NCI-H345 (cell line): ENCODE measurements around the gene DDAH1.

Experiments
- DNase-seq: peaks from one replicate; lab custom pipeline; 2025; lab: John Stamatoyannopoulos, UW

DDAH1 gene

DNA sequence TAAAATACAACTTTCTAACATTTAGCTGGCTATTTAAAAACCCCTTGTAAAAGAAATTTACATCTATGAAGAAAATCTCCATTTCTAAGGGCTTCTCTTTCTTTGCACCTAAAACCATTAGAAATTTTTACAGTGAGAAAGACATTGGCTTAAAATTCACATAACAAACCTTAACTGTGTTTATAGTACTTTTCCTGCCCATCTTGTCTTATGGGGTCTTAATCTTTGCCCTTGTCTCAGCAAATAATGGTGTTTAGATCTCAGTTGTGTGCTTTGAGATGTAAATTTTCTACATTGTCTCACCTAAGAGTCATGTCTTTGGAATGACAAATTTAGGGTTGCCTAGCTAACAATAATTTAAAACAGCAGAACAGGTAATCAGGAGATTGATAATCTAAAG lies 71.5 kb downstream of the DDAH1 start:
- no peak for DNase-seq

DNA sequence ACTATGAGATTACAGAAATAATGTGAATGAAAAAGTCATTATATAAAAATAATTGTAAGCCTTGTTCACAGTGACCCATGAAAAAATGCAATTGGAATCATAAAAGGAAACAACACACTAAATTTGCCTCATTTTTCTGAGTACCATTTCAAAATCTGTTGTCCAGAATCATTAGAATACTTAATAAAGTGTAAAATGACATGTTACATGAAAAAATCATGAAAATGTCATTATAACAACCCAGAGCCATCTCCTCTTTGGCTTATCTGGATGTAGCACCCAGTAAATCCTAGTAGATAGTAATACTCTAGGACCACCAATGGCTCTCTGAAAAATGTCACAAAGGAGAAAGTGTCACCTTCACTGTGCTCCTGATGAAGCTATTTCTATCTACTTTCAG lies 76.5 kb downstream of the DDAH1 start:
- no peak for DNase-seq

DNA sequence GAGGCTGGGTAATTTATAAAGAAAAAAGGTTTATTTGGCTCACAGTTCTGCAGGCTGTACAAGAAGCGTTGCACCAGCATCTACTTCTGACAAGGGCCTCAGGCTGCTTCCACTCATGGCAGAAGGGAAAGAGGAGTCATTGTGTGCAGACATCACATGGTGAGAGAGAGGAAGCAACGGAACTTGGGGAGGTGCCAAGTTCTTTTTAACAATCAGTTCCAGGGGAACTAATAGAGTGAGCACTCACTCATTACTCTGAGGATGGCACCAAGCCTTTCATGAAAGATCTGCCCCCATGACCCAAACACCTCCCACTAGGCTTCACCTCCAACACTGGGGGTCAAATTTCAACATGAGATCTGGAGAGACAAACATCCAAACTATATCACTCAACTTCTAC lies 77.2 kb downstream of the DDAH1 start:
- no peak for DNase-seq

DNA sequence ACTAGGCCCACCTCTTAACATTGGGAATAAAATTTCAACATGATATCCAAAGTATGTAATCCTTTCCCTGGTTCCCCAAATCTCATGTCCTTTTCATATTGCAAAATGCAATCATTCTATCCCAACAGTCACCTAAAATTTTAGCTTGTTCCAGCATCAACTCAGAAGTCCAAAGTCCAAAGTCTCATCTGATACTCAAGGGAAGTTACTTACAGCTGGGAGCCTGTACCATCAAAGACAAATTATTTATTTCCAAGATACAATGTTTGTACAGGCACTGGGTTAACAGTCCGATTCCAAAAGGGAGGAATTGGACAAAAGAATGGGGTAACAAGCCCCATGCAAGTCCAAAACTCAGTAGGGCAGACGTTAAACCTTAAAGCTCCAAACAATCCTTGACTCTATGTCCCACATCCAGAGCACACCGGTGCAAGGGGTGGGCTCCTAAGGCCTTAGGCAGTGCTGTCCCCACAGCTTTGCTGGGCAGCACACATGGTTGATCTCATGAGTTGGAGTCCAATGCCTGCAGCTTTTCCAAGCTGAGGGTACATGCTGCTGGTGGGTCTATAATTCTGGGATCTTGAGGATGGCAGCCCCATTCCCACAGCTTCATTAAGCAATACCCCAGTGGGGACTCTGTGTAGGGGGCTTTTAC lies 78.8 kb downstream of the DDAH1 start:
- no peak for DNase-seq

DNA sequence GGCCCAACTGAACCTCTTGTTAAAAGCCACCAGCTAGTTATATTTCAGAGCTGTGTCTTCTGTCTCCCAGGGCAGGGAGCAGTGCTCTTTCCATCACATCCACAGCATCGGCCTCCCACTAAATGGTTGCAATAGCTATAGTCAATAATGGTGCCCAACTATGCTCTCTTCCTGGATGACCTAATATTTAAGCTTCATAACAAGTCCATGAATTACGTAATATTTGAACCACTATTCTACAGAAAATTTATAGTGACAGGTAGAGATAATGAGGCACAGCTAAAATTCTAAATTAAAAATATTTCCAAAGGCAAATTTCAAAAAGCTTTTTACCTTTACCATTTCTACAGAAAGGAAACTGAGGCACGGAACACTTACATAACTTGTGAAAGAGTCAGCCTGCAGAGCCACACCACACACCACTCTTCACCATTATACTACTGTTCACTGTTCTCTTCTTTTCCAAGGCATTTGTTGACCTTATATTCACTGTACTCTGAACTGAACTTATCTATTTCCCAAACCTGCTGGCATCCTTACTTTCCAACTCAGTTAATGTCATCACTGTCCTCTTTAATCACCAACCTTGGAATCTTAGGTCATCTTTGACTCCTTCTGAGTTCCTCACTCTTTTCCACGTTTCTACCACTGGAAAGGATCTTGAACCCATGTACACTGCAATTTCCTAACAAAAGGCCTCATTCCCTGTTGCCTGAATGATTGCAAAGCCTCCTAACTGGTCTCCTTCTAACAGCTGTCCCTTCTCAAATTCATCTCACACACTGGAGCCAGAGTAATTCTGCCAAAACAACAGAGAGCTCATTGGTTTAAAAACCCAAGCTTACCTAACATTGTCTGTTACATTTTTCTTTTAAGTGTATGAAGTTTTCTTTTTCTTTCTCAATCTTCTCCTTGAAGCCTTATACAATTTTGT lies 85.5 kb downstream of the DDAH1 start:
- DNase-seq, result no peak

DNA sequence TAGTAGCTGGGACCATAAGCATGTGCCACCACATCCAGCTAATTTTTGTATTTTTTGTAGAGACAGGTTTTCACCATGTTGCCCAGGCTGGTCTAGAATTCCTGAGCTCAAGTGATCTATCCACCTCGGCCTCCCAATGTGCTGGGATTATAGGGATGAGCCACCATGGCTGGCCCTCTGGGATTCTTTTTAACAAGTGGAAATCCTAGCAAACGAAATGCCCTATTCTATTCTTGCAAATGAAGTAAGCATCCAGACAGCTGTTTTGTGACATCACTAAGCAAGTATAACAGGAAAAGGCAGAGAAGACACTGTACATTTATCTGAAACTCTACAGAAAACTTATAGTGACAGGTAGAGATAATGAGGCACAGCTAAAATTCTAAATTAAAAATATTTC lies 86.4 kb downstream of the DDAH1 start:
- no peak for DNase-seq

DNA sequence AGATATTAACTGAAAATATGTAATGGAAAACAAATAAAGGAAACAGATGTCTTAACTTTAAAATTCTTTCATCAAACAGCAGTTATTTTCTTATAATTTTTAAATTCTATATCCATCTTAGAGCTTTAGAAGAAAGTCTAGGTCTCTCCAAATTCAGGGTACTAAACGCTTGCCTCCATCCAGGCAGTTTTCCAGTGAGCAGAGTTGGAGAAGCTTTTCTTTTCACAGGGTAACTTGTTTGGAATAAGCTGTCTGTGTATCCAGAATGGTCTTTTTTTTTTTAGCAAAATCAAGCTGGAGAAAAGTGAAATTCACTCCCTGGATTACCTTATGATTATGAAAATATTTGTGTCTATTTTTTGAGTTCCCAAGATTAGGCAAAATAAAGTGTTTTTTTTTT lies 88.6 kb downstream of the DDAH1 start:
- DNase-seq, result no peak

DNA sequence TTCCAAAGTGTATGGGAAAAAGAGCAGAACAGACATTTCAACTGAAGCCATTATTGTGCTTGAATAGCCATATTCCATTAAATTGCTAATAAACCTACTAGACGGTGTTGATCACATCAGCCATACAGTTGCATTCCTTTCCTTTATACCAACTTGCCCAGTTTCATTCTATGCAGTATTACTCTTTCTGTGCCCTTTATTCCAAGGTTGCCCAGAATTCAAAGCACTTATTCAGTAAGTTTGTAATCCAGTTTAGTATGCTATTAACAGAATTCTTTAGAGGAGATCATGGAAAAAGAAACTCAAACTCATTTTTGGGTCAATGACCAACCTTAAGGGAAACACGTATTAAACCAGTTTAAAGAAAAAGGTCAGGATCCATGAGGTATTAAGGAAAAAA lies 89.5 kb downstream of the DDAH1 start:
- DNase-seq, result no peak

DNA sequence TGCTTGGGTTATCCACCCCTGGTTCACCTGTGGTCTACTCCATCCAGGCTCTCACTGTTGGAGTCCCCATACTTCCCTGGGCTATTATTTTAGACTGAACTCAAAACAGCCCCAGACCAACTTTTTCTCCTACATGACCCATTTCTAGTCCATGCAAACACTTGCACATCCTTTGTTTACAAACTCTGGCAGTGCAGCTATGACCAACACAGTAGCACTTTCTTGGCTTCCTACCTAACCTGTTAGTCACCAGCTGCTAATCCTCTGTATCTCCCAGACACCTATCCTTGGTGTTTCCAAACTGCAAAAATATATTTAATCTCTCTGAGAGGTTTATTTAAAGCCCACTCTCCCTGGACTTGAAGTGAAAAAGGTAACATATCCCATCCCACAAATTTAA lies 90.8 kb downstream of the DDAH1 start:
- no peak for DNase-seq

DNA sequence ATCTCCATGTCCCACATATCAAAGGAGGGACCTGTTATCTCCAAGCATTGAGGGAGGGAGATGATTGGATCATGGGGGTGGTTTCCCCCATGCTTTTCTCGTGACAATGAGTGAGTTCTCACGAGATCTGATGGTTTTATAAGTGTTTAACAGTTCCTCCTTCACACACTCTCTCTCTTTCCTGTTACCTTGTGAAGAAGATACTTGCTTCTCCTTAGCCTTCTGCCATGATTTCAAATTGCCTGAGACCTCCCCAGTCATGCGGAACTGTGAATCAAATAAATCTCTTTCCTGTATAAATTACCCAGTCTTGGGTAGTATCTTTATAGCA lies 91.6 kb downstream of the DDAH1 start:
- no peak for DNase-seq

DNA sequence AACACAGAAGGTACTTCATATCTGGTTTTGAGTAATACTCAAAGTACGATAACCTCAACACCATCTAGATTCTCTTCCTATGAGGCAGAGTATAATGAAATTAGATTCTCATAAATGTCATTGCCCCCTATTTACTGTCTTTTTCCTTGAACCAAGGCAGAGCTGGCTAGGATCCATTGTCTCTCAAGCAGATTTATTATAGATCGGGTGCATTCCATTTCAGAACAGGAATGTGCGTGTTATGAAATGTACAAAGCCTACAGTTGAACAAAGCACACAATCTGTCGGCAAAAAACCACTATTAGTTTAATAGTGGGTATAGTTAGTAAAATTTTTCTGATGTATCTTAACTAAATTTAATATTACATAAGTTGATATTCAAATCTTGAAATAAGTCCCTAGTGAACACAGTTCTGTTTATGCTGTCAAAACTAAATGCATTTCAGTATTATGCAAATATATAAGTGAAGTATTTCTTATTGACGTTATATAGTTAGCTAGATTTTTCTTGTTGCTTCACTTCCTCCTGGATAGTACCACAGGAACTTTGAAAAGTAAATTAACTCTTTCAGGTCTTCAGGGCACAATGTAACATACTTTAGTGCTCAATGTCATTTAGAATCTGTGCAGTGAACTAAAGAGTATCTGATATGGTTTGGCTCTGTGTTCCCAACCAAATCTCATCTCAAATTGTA lies 92.1 kb downstream of the DDAH1 start:
- no peak for DNase-seq

DNA sequence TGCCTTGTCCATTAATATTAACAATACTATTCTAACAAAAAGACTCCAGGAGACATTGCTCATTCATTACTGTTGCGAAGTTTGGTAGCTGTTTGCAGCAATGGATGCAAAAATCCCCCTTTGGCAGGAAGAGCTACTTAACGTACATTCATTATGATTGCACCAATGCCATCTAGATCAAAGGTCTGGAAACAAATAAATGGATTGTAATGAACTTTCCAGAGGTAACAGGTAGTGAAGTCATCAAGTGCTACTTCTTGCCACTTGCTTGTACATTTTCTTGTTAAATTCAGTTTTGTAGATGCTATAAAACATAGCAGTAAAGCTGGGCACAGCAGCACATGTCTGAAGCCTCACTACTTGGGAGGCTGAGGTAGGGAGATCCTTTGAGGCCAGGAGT lies 93.9 kb downstream of the DDAH1 start:
- no peak for DNase-seq

DNA sequence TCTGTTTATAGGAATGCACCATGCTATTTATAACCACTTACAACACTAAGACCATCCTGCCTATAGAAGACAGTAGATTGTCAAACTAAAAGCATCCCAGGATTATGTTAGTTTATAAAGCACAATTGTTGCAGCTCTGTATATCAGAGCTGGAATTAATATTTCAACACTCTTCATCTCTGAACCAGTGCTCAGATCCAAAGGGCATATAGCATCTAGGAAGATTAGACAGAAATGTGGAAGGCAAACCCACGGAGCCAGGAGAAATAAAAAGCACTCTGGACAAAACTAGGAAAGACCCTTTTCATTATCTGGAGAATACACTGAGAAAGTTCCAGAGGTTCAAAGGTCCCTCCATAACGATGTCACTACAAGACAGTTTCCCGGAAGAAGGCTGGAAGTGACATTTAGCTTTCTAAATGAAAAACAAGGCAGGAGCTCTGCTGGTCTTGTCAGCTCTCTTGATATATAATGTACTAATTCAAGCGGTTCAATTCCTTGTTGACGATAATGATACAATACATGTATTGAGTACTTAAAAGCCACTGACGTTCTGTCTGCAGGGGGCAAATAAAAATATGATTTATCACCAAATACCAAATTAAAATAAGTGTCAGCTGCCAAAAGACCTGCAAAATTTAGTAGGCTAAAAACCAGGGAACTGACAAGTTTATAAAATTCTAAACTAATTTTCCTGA lies 96.7 kb downstream of the DDAH1 start:
- no peak for DNase-seq

DNA sequence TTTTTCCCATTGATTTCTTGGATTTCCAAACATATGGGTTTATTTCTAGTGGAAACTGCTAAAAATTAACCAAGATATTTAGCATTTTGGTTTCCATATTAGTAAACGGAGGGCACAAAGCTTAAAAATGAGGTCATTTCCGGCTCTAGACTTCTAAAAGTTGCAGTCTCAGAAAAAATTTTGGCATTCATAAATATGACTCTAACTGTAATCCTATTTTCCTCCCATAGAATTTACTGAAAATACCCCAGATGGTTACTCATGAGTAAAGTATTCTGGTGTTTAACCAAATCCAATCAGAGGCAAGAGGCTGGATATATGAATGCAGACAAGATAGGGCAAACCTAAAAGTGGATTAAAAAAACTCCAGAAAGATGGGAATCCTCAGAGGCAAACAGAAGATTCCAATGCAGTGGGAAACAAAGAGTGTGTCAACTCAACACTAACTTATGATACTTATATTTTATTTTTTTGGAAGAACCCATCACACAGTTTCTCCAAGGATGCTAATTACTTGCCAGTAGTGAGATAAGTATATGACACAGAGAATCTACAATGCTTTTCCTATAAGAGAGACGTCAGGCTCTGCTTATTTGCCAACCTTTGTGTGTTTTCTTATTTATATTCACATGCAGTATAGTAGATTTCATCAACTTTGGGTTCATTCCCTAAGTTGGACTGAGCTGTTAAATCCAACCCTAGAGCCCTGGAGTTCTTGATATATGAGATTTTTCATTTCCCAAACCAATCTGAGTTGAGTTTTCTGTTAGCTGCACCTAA lies 98.4 kb downstream of the DDAH1 start:
- no peak for DNase-seq

DNA sequence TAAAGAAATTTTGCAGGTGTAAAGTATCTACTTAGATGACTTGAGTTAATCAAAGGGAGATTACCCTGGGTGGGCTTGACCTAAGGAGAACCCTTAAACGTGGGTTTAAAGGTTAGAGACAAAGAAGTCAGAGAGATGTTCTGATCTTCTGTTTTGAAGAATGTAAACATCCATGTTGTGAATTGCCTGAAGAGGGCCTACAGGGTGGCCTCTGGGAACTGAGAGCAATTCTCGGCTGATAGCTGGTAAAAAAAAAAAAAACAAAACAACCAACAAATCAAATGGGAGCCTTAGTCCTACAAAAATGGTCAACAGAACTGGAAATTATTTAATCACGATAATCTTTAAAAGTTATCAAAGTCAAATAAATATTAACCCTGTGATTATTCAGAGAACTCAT lies 99.1 kb downstream of the DDAH1 start:
- DNase-seq, result no peak

DNA sequence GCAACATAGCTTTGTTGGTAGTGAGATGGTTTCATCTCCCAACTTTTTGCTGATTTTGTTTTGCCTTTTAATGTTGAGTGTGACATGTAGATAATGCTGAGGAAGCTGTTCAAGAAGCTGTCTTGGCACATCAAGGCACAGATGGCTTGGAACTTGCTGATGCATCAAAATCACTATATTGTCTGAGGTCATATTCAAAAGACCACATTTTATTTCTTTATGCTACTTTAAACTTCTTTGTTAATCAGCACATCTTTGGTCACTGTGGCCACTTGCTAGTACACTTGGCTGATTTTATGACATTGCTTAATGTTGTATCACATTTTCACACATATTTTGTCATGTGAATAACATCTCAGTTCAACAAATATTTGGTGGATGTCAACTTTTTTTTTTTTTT lies 101.4 kb downstream of the DDAH1 start:
- DNase-seq, result no peak

DNA sequence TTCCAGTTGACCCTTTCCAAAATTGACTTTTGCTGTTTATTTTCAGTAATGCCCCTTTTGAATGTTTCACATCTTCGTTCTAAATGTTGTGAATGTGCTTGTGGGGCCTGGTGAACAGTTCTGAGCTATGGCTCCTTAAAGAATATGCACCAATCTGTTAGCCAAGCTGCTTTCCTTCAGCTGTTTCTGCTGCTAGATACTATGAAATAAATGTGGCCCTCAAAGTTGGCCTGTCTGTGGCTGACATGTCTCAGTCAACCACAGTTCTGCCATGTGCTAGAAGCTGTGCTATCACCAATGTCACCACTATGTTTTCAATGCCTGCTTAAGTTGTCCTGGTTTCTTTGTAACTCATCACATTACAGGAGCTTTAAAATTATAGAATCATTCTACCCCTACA lies 101.9 kb downstream of the DDAH1 start:
- no peak for DNase-seq

DNA sequence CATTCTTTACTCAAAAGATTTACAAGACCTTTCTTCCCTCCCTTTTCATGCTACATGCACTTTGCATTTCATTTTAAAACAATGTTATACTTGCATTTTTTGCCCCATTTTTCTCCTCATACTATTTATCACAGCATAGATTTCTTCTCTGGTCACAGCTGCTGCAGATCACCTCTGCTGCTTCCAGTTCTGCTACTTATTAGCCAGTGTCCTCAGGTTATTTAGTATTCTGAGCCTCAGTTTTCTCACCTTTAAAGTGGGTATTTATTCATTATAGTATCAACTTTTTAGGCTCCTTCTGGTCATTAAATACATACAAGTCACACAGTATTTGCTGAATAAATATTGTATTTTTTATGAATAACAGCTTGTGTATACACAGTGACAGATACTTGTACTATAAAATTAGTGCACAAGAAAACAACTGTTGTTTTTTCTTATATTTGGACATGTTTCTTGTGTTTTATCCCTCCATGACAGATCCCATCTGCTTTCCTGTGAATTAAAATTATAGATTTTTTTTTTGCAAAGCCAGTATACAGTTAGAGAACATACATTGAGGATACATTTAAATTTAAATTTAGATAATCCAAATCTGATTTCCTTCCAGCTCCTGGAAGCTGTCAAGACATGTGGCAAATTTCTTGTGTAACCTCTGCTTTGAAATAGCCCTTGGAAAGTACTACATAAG lies 103.2 kb downstream of the DDAH1 start:
- no peak for DNase-seq

DNA sequence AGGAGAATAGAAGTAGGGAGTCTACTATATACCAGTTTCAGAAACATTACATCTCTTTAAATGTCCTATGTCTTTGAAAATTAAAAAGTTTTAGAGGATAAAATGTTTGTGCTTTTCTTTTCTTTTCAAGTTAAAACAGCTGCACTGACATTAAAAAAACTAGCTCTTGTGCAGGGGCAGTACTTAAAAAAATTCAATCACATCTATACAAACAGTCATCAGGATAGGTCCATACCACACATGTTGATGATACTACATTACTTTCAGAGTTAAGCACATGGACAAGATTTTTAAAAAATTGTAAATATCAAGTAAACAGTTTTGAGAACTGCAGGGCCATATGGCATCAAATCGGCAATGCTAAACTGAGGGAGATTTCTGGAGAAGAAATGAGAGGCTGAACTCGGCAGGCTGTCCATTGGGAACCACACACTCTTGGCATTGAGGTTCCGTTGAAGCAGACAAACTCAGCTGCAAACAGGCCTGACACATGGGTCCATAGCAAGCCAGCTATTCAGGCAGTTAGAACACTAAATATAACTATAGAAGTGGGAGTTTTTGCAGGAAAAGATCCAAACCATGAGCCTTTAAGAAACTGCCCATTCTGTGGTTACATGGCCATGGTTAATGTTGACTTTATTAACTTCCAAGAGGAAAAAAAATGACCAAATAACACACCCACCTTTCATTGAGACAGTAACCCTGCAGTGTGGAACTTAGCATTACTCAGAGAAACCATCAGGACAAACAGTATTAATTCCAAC lies 104.0 kb downstream of the DDAH1 start:
- DNase-seq, result no peak
